Measurements from ENCODE around the gene MTOR.

GRCh38 chr1:11204396-11205190 is 57.8 kb downstream of the MTOR start:
- TF ChIP-seq POLR2AphosphoS5 (IDR thresholded peaks at IDR 0.05; ENCODE audit: low read depth, low read length) (no peak), POLR2A (IDR thresholded peaks at IDR 0.05; ENCODE audit: low read depth, low read length) (no peak)
